GM12864 (cell line): ENCODE data around the gene PHACTR1.
"Not testable (repeated sequence)": the region's sequence is repeated elsewhere in the genome, so short reads cannot be mapped to it uniquely, and the experiment has no call there.

Source experiments
- DNase-seq: peaks from one replicate; pipeline ENCODE4 v3.0.0-alpha.2; 2011; ENCODE audit warnings: low read depth
- H3K4me3 ChIP-seq: 2 replicates; pipeline ENCODE4 v1.5.1; 2011; ENCODE audit warnings: mild to moderate bottlenecking, low read depth, low read length, control low read depth
- TF ChIP-seq, protein P1 (sequence below): IDR thresholded peaks from 2 replicates; pipeline ENCODE4 v1.5.1; 2011; ENCODE audit warnings: low read depth, mild to moderate bottlenecking, moderate library complexity, low read length, control low read depth, inconsistent platforms; ENCODE audit errors: missing control alignments

PHACTR1 gene

DNA sequence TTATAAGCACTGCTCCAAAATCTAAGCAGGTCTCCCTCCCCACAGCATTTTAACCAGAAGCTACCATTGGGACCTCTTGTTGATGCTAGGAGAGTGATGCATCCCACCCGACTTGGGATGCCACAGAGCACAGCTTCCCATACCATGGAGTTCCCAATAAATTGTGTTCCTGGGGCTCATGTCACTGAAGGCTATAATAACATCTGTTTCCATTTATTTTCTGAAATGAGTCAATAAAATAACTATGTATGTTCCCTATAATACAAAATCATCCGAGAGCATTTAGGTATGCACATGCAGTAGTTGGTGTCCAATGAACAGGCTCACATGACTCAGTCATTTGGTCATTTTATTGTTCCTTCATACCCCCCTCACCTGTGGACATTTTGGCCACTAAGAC lies 407.6 kb downstream of the PHACTR1 start:
- TF ChIP-seq, protein P1, sequence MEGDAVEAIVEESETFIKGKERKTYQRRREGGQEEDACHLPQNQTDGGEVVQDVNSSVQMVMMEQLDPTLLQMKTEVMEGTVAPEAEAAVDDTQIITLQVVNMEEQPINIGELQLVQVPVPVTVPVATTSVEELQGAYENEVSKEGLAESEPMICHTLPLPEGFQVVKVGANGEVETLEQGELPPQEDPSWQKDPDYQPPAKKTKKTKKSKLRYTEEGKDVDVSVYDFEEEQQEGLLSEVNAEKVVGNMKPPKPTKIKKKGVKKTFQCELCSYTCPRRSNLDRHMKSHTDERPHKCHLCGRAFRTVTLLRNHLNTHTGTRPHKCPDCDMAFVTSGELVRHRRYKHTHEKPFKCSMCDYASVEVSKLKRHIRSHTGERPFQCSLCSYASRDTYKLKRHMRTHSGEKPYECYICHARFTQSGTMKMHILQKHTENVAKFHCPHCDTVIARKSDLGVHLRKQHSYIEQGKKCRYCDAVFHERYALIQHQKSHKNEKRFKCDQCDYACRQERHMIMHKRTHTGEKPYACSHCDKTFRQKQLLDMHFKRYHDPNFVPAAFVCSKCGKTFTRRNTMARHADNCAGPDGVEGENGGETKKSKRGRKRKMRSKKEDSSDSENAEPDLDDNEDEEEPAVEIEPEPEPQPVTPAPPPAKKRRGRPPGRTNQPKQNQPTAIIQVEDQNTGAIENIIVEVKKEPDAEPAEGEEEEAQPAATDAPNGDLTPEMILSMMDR, result no peak
- no peak for DNase-seq
- H3K4me3 ChIP-seq, result no peak overlapping the region

DNA sequence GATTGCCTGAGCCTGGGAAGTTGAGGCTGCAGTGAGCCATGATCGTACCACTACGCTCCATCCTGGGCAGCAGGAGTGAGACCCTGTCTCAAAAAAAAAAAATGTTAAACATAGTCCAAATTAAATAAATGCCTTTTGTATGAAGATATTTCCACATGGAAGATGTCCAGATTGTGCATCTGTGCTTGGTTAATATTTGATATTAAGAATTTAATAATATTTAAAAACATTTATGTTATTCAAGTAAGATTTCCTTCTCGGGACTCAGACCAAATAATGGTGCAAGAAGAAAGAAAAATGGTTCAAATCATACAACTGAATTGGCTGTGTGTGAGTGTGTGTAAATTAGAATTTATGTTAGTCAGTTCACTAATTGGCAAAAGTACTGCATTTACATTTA lies 409.3 kb downstream of the PHACTR1 start:
- DNase-seq, result no peak
- TF ChIP-seq, protein P1, result no peak

DNA sequence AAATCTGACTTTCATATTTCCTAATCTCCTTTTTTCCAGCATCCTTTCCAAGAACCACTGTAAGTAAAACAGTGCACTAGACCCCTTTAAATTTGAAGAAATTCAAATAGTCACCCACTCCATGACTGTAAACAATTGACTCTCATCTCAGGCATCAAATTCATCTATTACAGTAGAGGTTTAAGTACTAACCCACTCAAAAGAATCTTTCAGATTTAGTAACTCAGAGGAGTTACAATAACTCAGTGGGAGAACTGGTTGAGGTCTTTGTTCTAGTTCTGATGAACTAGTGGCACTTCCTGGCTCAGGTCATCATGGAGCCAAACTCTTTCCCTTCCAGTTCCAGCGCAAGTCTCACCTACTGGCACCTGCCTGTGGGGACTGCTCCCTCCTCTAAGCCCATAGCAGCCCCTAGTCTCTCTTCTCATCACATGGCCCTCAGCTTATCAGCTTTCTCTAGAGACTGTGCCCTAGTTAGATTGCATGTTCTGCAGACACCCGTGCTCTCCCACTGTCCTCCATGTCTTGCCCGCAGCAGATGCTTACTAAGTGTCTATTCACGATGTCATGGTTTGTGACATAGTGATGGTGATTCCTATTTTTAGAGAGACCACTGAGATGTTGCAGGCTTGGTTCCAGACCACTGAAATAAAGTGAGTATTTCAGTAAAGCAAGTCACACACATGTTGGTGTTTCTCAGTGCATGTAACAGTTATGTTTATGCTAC lies 415.5 kb downstream of the PHACTR1 start:
- DNase-seq, result no peak
- H3K4me3 ChIP-seq, result no peak overlapping the region
- TF ChIP-seq, protein P1, result no peak

More for the DNA sequence above, 409.3 kb downstream of the PHACTR1 start:
- no peak overlapping the region for H3K4me3 ChIP-seq

DNA sequence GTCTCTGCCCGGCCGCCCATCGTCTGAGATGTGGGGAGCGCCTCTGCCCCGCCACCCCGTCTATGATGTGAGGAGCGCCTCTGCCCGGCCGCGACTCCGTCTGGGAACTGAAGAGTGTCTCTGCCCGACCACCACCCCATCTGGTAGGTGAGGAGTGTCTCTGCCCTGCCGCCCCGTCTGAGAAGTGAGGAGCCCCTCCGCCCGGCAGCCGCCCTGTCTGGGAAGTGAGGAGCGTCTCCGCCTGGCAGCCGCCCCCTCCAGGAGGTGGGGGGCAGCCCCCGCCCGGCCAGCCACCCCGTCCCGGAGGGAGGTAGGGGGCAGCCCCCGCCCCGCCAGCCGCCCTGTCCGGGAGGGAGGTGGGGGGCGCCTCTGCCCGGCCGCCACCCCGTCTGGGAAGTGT lies 417.3 kb downstream of the PHACTR1 start:
- H3K4me3 ChIP-seq, DNase-seq: not testable (repeated sequence)

DNA sequence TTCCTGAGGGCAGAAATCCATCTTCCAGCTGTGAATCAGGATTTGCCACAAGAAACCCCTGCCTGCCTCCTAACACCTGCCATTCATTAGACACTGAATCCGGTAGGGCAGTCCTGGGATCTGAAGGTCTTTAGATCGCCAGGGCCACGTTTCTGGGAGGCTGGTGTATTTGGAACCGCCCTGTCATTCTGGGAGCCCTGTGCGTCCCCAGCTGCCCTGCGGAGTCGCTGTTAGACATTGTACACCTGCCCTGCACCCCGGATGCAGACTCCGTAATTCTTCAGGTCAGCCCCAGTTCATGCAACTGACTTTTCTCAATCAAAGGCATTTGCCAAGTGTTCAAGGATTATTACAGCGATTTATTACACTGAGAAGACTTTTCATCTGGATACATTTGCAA lies 418.6 kb downstream of the PHACTR1 start:
- no peak for DNase-seq
- TF ChIP-seq, protein P1, result no peak
- no peak overlapping the region for H3K4me3 ChIP-seq

DNA sequence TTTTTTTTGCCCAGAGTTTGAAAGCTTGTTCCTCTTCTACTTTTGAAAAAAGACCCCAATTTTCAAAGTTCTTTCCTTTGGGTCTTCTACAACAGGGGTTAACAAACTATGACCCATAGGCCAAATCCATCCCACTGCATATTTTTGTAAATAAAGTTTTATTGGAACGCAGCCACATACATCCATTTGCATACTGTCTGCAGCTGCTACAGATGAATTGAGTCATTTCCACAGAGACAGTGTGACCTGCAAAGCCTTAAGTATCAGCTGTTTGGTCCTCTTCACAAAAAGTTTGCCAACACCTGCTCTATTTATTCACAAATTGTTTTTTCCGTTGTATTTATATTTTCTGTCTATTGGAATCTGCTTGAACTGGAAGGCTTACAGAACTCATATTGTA lies 422.6 kb downstream of the PHACTR1 start:
- no peak for DNase-seq
- H3K4me3 ChIP-seq, result no peak overlapping the region

DNA sequence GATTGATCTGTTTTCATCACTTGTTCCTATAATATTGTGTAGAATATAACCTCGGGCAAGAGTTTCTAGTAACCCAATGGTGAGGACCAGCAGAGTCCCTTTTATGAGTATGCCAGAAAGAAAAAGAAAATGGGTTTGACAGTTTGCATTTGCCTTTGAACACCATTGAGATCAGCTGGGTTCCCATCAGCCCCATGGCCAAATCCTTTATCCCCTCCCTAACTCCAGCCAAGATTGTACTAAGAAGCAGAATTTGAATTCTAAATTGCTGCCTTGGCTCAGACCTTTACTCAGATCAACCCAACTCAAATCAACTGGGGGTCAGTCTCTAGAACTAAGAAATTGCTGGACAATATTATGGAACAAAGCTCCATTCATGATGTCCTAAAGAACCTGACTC lies 424.4 kb downstream of the PHACTR1 start:
- TF ChIP-seq, protein P1, result no peak
- no peak overlapping the region for H3K4me3 ChIP-seq
- DNase-seq, result no peak

More for the DNA sequence above, 422.6 kb downstream of the PHACTR1 start:
- TF ChIP-seq, protein P1, result no peak

DNA sequence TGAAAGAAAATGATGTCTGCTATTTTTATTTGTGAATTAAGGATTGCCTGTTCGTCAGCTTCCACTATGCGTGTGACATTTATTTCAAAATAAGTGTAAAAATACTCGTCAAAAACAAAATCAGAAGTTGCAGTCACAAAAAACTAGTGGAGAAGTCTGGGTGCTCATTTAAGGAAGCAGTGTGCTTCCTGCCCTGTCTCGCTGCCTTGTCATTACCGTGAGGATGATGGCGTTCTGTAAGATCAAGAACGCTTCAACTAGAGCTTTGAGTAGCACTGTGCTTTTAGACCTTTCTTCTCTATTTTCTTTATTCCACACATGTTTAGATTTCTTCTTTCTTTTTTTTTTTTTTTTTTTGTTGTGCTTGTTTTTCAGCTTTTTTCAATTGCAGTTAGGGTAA lies 424.8 kb downstream of the PHACTR1 start:
- no peak overlapping the region for H3K4me3 ChIP-seq
- TF ChIP-seq, protein P1, result no peak
- no peak for DNase-seq
